ENCODE measurements around the gene TUBB4B. TPM values are rescaled to one million over a fixed set of nuclear protein-coding genes. Genes with fewer than 3 reads are reported as not detected.

The TUBB4B gene
- polyA plus RNA-seq, 1 of the 3 experiments (the other 2 are of a cell fraction): 508 TPM

DNA sequence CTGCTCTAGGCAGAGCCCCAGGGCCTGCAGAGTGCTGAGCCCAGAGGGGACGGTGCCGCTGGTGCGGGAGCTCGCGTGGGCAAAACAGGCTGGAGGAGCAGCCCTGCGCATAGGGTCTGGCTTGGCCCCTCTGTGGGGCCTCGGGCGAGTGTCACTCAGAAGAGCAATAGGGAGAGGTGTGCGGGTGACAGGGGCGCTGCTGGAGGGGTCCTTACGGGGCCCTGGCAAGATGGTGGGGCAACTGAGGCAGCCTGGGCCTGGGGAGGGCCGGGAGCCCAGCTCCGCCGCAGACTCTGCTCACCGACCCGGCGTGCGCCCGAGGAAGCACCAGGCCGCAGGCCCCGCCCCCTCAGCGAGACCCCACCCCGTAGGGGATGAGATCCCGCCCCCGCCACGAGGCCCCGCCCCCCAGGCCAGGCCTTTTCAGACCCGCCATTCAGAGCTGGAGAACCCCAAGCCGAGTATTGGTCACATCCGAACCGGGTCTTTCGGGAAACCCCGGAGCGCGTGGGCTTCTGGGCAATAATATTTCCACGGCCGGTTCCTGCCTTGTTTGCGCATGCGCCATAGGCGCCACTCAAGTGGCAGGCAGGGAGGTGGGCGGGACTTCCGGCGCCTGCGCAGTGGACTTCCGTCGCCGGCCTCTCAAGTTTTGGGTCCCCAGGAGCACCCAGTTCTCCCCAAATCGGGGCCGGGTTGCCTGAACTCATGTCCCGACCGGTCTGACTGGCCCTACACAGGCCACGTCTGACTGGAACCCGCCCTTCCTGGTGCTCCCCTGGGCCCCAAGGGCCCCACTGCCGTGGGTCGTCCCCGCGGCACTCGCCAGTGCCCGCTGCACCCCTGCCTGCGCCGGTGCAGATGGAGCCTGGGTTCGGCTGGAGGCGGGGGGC, 17.8 kb upstream of the TUBB4B start (continued):
- no peak for TF ChIP-seq IRF3 (IDR thresholded peaks at IDR 0.05; ENCODE audit: low read depth, low read length)
- TF ChIP-seq TCF12 (IDR thresholded peaks at IDR 0.05): no peak
- no peak for TF ChIP-seq USF1 (IDR thresholded peaks at IDR 0.05; ENCODE audit: borderline replicate concordance, low read depth)
- TF ChIP-seq RFX5 (IDR thresholded peaks at IDR 0.05; ENCODE audit: low read length): no peak; the same call in 1 of the 2 replicates
- TF ChIP-seq GABPA (IDR thresholded peaks at IDR 0.05; ENCODE audit: low read depth): peak; percentile 90
- TF ChIP-seq RXRA (IDR thresholded peaks at IDR 0.05; ENCODE audit: borderline replicate concordance, low read depth): no peak

DNA sequence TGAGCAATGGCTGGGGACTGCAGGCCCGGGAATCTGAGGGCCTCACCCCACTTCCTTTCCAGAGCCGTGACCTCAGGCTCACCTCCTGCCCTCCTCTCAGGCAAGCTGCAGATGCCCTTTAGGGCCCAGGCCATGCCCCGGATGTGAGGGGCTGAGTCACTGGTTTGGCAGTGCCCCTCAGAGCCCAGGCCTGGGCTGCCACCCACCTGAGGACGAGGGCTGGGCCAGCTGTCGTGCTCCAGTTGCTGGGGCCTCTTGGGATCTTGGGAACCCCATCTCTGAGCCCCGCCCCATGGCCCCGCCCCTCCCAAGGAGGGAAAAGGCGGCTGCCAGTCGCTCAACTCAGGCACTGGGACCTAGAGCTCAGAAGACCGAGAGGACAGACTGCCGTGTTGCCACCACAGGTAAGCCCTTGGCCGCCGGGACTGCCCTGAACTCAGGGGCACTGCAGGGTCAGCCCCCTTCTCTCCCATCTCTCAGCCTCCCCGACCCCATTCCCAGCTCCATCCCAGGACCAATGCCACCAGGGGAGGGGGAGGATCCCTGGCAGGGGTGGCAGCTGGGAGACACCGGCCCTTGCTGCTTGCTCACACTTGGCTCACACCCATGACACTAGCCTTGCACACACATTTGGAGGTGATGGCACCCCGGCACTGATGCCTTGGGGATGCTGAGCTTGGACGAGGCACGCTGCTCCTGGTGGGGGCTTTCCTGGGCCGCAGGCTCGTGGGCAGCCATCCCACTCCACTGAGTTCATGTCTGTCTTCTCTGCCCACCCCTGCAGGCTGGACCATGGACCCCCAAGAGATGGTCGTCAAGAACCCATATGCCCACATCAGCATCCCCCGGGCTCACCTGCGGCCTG, 16.0 kb upstream of the TUBB4B start, which contains the start of gene CYSRT1:
Gene CYSRT1 (plus strand): TSS at position 345 of the 865 bp plus-strand sequence. CDS start 448 bp downstream, at position 793.
- H3K27me3 ChIP-seq (ENCODE audit: insufficient read depth): no peaks in the 10 kb centered on the region
- no peaks in the 10 kb centered on the region for H3K79me2 ChIP-seq (ENCODE audit: insufficient read depth)
- H3K4me1 ChIP-seq (ENCODE audit: control insufficient read depth in 1 of 2, insufficient read depth in 2 of 2, low read depth in 1 of 2, low read length in 1 of 2): peaks cover 0 to 54% of the 10 kb centered on the region in 2 experiments; a peak in 1 of 4 replicates
- H3K9ac ChIP-seq: peak within 1 kb of the TSS; percentile 82
- H3K4me3 ChIP-seq (ENCODE audit: low read depth in 2 of 2, low read length in 1 of 2): peak within 1 kb of the TSS; percentile 69 to 92
- peak within 1 kb of the TSS; percentile 99 for H3K4me2 ChIP-seq
- H3K27ac ChIP-seq (ENCODE audit: low read depth in 2 of 2, low read length in 1 of 2): peak within 1 kb of the TSS; percentile 75 to 86; a peak in 2 of 4 replicates
- H3K9me3 ChIP-seq: no peaks in the 10 kb centered on the region
- DNase-seq: no peak
- no peaks in the 10 kb centered on the region for H3K9me2 ChIP-seq
- peaks cover 16% of the 10 kb centered on the region for H3F3A ChIP-seq (replicated peaks; ENCODE audit: insufficient read depth)
- POLR2A ChIA-PET: interaction anchor here (3.4 kb wide), 1 partner anchor 16 kb away, joined by 18 read pairs; the partner anchor contains the start of gene TUBB4B
- WGBS (ENCODE audit: low lambda C conversion rate): 51% methylated on average over 15 of the region's 23 CpGs
- H3K36me3 ChIP-seq (replicated peaks in 1 of 2; ENCODE audit: control insufficient read depth in 1 of 2, insufficient read depth in 2 of 2, low read length in 1 of 2): no peaks in the 10 kb centered on the region
- 0 out of 2 replicates have a peak within 1 kb of the TSS, but pooled peaks have one; percentile 91 for H2AFZ ChIP-seq (ENCODE audit: low read depth)
- CTCF ChIA-PET: interaction anchor here (0.6 to 7.7 kb wide), 10 partner anchors 9 to 196 kb away, joined by 3 to 95 read pairs (median 5); partner anchors contain the start of genes ANAPC2, NPDC1, SAPCD2 and SSNA1
- no peaks in the 10 kb centered on the region for H4K20me1 ChIP-seq (ENCODE audit: insufficient read depth)
- TF ChIP-seq MXI1 (IDR thresholded peaks at IDR 0.05; ENCODE audit: low read depth, low read length) (no peak), YY1 (IDR thresholded peaks at IDR 0.05; ENCODE audit: low read depth) (no peak), PBX3 (IDR thresholded peaks at IDR 0.05) (no peak), ELF1 (IDR thresholded peaks at IDR 0.05) (no peak), GATA2 (CRISPR knock-in tag; IDR thresholded peaks at IDR 0.05) (no peak), TAF1 (IDR thresholded peaks at IDR 0.05; ENCODE audit: borderline replicate concordance, low read depth, low read length) (no peak), USF2 (IDR thresholded peaks at IDR 0.05; ENCODE audit: borderline replicate concordance, low read depth, low read length) (no peak), FOXJ3 (CRISPR knock-in tag; IDR thresholded peaks at IDR 0.05) (no peak), NFIC (IDR thresholded peaks at IDR 0.05; ENCODE audit: borderline replicate concordance) (no peak), POLR2AphosphoS5 (IDR thresholded peaks at IDR 0.05; ENCODE audit: low read depth, low read length) (no peak), CTCF (IDR thresholded peaks at IDR 0.05) (no peak), TEAD4 (IDR thresholded peaks at IDR 0.05; ENCODE audit: borderline replicate concordance, insufficient read depth) (no peak)
- TF ChIP-seq, protein P1, sequence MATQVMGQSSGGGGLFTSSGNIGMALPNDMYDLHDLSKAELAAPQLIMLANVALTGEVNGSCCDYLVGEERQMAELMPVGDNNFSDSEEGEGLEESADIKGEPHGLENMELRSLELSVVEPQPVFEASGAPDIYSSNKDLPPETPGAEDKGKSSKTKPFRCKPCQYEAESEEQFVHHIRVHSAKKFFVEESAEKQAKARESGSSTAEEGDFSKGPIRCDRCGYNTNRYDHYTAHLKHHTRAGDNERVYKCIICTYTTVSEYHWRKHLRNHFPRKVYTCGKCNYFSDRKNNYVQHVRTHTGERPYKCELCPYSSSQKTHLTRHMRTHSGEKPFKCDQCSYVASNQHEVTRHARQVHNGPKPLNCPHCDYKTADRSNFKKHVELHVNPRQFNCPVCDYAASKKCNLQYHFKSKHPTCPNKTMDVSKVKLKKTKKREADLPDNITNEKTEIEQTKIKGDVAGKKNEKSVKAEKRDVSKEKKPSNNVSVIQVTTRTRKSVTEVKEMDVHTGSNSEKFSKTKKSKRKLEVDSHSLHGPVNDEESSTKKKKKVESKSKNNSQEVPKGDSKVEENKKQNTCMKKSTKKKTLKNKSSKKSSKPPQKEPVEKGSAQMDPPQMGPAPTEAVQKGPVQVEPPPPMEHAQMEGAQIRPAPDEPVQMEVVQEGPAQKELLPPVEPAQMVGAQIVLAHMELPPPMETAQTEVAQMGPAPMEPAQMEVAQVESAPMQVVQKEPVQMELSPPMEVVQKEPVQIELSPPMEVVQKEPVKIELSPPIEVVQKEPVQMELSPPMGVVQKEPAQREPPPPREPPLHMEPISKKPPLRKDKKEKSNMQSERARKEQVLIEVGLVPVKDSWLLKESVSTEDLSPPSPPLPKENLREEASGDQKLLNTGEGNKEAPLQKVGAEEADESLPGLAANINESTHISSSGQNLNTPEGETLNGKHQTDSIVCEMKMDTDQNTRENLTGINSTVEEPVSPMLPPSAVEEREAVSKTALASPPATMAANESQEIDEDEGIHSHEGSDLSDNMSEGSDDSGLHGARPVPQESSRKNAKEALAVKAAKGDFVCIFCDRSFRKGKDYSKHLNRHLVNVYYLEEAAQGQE (IDR thresholded peaks at IDR 0.05; ENCODE audit: low read depth, low read length): no peak

All from SK-N-SH (cell line).